Ureter (tissue), 1 donor: ENCODE results near the gene SENP6. TPM values are rescaled to one million over a fixed set of nuclear protein-coding genes. Genes with fewer than 3 reads are reported as not detected.
A peak's percentile ranks its signal among the peaks of the same experiment; 100 is the strongest.
"Not testable (repeated sequence)": the region's sequence is repeated elsewhere in the genome, so short reads cannot be mapped to it uniquely, and the experiment has no call there.

Experiments
- DNase-seq: peaks from one replicate; pipeline ENCODE4 v3.0.0-alpha.2; 2020; ENCODE audit warnings: low spot score
- total RNA-seq: library from RNA; stranded (reverse); gene quantifications from one replicate; pipeline ENCODE4 v1.2.4, GENCODE V29; 2023
- donor health status: DM: yes; HTN: yes; CAD: no.

Gene SENP6
- 173 TPM for total RNA-seq

- peak; percentile 81 for DNase-seq
Measured at GRCh38 chr6:75601304-75602245, at the start of gene SENP6. TSS of gene SENP6 (plus strand) at chr6:75601880. CDS start at chr6:75602525, 645 bp downstream.

- DNase-seq, result no peak
Measured at GRCh38 chr6:75556240-75556639, 45.4 kb upstream of the SENP6 start.

- no peak for DNase-seq
Measured at GRCh38 chr6:75557068-75557467, 44.6 kb upstream of the SENP6 start.

GRCh38 chr6:75563032-75563431 lies 38.6 kb upstream of the SENP6 start:
- DNase-seq, result no peak

- DNase-seq, result no peak
Measured at GRCh38 chr6:75566137-75566767, 35.4 kb upstream of the SENP6 start.

- no peak for DNase-seq
Measured at GRCh38 chr6:75568100-75568499, 33.6 kb upstream of the SENP6 start.

- DNase-seq, result no peak
Measured at GRCh38 chr6:75568965-75569364, 32.7 kb upstream of the SENP6 start.

- DNase-seq, result not testable (repeated sequence)
Measured at GRCh38 chr6:75570671-75571070, 31.0 kb upstream of the SENP6 start.

- DNase-seq, result no peak
Measured at GRCh38 chr6:75572072-75572471, 29.6 kb upstream of the SENP6 start.

- DNase-seq, result no peak
Measured at GRCh38 chr6:75579951-75580350, 21.7 kb upstream of the SENP6 start.

GRCh38 chr6:75581231-75581630 lies 20.4 kb upstream of the SENP6 start:
- no peak for DNase-seq

- DNase-seq, result not testable (repeated sequence)
Measured at GRCh38 chr6:75584552-75584951, 17.1 kb upstream of the SENP6 start.

GRCh38 chr6:75588948-75589347 lies 12.7 kb upstream of the SENP6 start:
- DNase-seq, result no peak

- no peak for DNase-seq
Measured at GRCh38 chr6:75590370-75590769, 11.3 kb upstream of the SENP6 start.

GRCh38 chr6:75596380-75596779 lies 5.3 kb upstream of the SENP6 start:
- not testable (repeated sequence) for DNase-seq

GRCh38 chr6:75600768-75601167 lies 912 bp upstream of the SENP6 start:
- DNase-seq, result no peak

- peak; percentile 50 for DNase-seq
Measured at GRCh38 chr6:75602246-75603105, 796 bp downstream of the SENP6 start.

- DNase-seq, result no peak
Measured at GRCh38 chr6:75603106-75603420, 1.4 kb downstream of the SENP6 start.

- DNase-seq, result no peak
Measured at GRCh38 chr6:75604294-75604693, 2.6 kb downstream of the SENP6 start.

- DNase-seq, result no peak
Measured at GRCh38 chr6:75605635-75606034, 4.0 kb downstream of the SENP6 start.

GRCh38 chr6:75608304-75608703 lies 6.6 kb downstream of the SENP6 start:
- DNase-seq, result no peak

- DNase-seq, result no peak
Measured at GRCh38 chr6:75608956-75609533, 7.4 kb downstream of the SENP6 start.
